HEK293 (cell line): Measurements from ENCODE around the gene SPRN.

Source experiments
- GLI4 ChIP-seq: fragments of 450-650 bp; formaldehyde crosslinking; IDR thresholded peaks from 2 replicates; pipeline ENCODE4 v1.5.1; 2016; ENCODE audit warnings: missing biosample characterization, missing genetic modification characterization
- SP2 ChIP-seq: fragments of 450-650 bp; formaldehyde crosslinking; IDR thresholded peaks from 2 replicates; pipeline ENCODE4 v1.5.1; 2016; ENCODE audit warnings: missing biosample characterization, missing genetic modification characterization
- WT1 ChIP-seq: fragments of 450-650 bp; formaldehyde crosslinking; IDR thresholded peaks from 2 replicates; pipeline ENCODE4 v1.5.1; 2016; ENCODE audit warnings: missing biosample characterization, missing genetic modification characterization
- ZNF140 ChIP-seq: fragments of 450-650 bp; formaldehyde crosslinking; IDR thresholded peaks from 2 replicates; pipeline ENCODE4 v1.5.1; 2016; ENCODE audit warnings: missing biosample characterization, missing genetic modification characterization
- ZNF561 ChIP-seq: fragments of 450-650 bp; IDR thresholded peaks from 2 replicates; pipeline ENCODE4 v1.5.1; 2018; ENCODE audit warnings: missing biosample characterization, missing genetic modification characterization, borderline replicate concordance
- ZSCAN23 ChIP-seq: fragments of 450-650 bp; formaldehyde crosslinking; IDR thresholded peaks from 2 replicates; pipeline ENCODE4 v1.5.1; 2016; ENCODE audit warnings: missing biosample characterization, missing genetic modification characterization
- TF ChIP-seq, protein P1 (sequence below): fragments of 450-650 bp; formaldehyde crosslinking; IDR thresholded peaks from 2 replicates; pipeline ENCODE4 v1.5.1; 2016; ENCODE audit warnings: missing biosample characterization, missing genetic modification characterization

GRCh38 chr10:133457100-133457841, 32.8 kb upstream of the SPRN start:
- TF ChIP-seq SP2 (tag by site-specific recombination): no peak
- TF ChIP-seq, protein P1, sequence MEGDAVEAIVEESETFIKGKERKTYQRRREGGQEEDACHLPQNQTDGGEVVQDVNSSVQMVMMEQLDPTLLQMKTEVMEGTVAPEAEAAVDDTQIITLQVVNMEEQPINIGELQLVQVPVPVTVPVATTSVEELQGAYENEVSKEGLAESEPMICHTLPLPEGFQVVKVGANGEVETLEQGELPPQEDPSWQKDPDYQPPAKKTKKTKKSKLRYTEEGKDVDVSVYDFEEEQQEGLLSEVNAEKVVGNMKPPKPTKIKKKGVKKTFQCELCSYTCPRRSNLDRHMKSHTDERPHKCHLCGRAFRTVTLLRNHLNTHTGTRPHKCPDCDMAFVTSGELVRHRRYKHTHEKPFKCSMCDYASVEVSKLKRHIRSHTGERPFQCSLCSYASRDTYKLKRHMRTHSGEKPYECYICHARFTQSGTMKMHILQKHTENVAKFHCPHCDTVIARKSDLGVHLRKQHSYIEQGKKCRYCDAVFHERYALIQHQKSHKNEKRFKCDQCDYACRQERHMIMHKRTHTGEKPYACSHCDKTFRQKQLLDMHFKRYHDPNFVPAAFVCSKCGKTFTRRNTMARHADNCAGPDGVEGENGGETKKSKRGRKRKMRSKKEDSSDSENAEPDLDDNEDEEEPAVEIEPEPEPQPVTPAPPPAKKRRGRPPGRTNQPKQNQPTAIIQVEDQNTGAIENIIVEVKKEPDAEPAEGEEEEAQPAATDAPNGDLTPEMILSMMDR (tag by site-specific recombination): no peak
- no peak for TF ChIP-seq GLI4 (tag by site-specific recombination)
- TF ChIP-seq ZSCAN23 (tag by site-specific recombination): no peak
- TF ChIP-seq ZNF140 (tag by site-specific recombination): no peak
- TF ChIP-seq ZNF561 (tag by site-specific recombination): no peak
- TF ChIP-seq WT1 (tag by site-specific recombination): no peak
